K562 (cell line): Measurements from ENCODE around the gene NAXD. TPM values are rescaled to one million over a fixed set of nuclear protein-coding genes. Genes with fewer than 3 reads are reported as not detected.

Experiments
- C11orf30 ChIP-seq: fragments of 450-650 bp; IDR thresholded peaks from 2 replicates; pipeline ENCODE4 v1.6.1; 2016; ENCODE audit warnings: low read depth, mild to moderate bottlenecking
- PATZ1 ChIP-seq: fragments of 250-450 bp; sonication (Bioruptor Pico); IDR thresholded peaks from 2 replicates; pipeline ENCODE4 v1.5.0; 2020; ENCODE audit warnings: mild to moderate bottlenecking, borderline replicate concordance
- ZNF263 ChIP-seq: sonication (generic); formaldehyde crosslinking; IDR thresholded peaks from 2 replicates; pipeline ENCODE4 v1.8.0; 2022; ENCODE audit warnings: mild to moderate bottlenecking, missing genetic modification reagents, borderline replicate concordance
- ZNF695 ChIP-seq: fragments of 450-650 bp; formaldehyde crosslinking; IDR thresholded peaks from 2 replicates; pipeline ENCODE4 v1.4.0; 2020; ENCODE audit warnings: mild to moderate bottlenecking, moderate library complexity
- polyA plus RNA-seq, 8 experiments: library from polyadenylated mRNA; depleted of rRNA in 4 of 8; stranded (reverse) in 5 of 8; unstranded in 3 of 8; fragments of >200 nt; fragmentation: Nextera tagmentation in 2 of 8; fragmentation: Illumina TruSeq in 1 of 8; extraction: Ambion mirVana in 2 of 8; extraction: Trizol in 1 of 8; gene quantifications; 2 replicates each; pipeline versions ENCODE4 v1.2.1 to v1.2.3, GENCODE V29; 2011 to 2014; ENCODE audit warnings: inconsistent platforms in 1 of 8, missing spikeins in 1 of 8
- total RNA-seq, 7 experiments: library from RNA; depleted of rRNA in 6 of 7; stranded (reverse); fragments of >200 nt in 6 of 7; fragmentation: Illumina TruSeq in 2 of 7; extraction: Trizol in 2 of 7; gene quantifications; 2 replicates each; pipeline versions ENCODE4 v1.2.1 to v1.2.3, GENCODE V29; 2011 to 2021; ENCODE audit warnings: low replicate concordance in 1 of 7
- TF ChIP-seq, protein P1 (sequence below), 3 experiments: fragments of 200-800 bp in 1 of 3; fragments of 250-450 bp in 1 of 3; fragments of 450-650 bp in 1 of 3; sonication (Bioruptor Pico) in 1 of 3; sonication (Bioruptor generic) in 1 of 3; formaldehyde crosslinking in 1 of 3; IDR thresholded peaks; 2 replicates each; pipeline versions ENCODE4 v1.6.1 to v1.8.0; 2016 to 2022; ENCODE audit warnings: mild to moderate bottlenecking in 2 of 3, missing genetic modification characterization in 2 of 3, missing compliant biosample characterization in 1 of 3, moderate library complexity in 1 of 3
- TF ChIP-seq, protein P2 (sequence below): fragments of 450-650 bp; formaldehyde crosslinking; IDR thresholded peaks from 2 replicates; pipeline ENCODE4 v1.4.0; 2020; ENCODE audit warnings: mild to moderate bottlenecking

NAXD gene
- total and polyA plus RNA-seq, 9 of the 15 experiments (the other 6 are each of a cell fraction or from before 2014, with no cell fraction given) = 0.59 to 20.6 (median 13.0) TPM

DNA sequence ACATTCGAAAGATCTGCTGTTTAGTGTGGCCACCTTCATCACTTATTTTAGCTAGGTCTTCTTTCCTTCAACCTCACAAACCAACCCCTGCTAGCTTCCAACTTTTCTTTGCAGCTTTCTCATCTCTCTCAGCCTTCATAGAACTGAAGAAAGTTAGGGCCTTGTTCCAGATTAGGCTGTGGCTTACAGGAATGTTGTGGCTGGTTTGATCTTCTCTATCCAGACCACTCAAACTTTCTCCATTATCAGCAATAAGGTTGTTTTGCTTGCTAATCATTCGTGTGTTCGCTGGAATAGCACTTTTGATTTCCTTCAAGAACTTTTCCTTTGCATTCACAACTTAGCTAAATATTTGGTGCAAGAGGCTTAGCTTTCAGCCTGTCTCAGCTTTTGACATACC lies 45.9 kb downstream of the NAXD start (continued):
- TF ChIP-seq, protein P1, sequence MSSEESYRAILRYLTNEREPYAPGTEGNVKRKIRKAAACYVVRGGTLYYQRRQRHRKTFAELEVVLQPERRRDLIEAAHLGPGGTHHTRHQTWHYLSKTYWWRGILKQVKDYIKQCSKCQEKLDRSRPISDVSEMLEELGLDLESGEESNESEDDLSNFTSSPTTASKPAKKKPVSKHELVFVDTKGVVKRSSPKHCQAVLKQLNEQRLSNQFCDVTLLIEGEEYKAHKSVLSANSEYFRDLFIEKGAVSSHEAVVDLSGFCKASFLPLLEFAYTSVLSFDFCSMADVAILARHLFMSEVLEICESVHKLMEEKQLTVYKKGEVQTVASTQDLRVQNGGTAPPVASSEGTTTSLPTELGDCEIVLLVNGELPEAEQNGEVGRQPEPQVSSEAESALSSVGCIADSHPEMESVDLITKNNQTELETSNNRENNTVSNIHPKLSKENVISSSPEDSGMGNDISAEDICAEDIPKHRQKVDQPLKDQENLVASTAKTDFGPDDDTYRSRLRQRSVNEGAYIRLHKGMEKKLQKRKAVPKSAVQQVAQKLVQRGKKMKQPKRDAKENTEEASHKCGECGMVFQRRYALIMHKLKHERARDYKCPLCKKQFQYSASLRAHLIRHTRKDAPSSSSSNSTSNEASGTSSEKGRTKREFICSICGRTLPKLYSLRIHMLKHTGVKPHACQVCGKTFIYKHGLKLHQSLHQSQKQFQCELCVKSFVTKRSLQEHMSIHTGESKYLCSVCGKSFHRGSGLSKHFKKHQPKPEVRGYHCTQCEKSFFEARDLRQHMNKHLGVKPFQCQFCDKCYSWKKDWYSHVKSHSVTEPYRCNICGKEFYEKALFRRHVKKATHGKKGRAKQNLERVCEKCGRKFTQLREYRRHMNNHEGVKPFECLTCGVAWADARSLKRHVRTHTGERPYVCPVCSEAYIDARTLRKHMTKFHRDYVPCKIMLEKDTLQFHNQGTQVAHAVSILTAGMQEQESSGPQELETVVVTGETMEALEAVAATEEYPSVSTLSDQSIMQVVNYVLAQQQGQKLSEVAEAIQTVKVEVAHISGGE (CRISPR knock-in tag; IDR thresholded peaks at IDR 0.05) = no peak
- TF ChIP-seq PATZ1 (CRISPR knock-in tag) = no peak
- no peak for TF ChIP-seq ZNF263 (CRISPR knock-in tag)
- TF ChIP-seq C11orf30 = no peak
- TF ChIP-seq, protein P2, sequence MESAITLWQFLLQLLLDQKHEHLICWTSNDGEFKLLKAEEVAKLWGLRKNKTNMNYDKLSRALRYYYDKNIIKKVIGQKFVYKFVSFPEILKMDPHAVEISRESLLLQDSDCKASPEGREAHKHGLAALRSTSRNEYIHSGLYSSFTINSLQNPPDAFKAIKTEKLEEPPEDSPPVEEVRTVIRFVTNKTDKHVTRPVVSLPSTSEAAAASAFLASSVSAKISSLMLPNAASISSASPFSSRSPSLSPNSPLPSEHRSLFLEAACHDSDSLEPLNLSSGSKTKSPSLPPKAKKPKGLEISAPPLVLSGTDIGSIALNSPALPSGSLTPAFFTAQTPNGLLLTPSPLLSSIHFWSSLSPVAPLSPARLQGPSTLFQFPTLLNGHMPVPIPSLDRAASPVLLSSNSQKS (CRISPR knock-in tag) = no peak
- no peak for TF ChIP-seq ZNF695
